GM21737 (cell line): Measurements from ENCODE around the gene NELFA.

Experiments
- ATAC-seq: cut with Tn5 transposase; IDR thresholded peaks from one replicate; pipeline ENCODE4 v1.9.1; 2021; ENCODE audit warnings: mild to moderate bottlenecking, moderate library complexity; ENCODE audit not compliant: unreplicated experiment

Gene NELFA

DNA sequence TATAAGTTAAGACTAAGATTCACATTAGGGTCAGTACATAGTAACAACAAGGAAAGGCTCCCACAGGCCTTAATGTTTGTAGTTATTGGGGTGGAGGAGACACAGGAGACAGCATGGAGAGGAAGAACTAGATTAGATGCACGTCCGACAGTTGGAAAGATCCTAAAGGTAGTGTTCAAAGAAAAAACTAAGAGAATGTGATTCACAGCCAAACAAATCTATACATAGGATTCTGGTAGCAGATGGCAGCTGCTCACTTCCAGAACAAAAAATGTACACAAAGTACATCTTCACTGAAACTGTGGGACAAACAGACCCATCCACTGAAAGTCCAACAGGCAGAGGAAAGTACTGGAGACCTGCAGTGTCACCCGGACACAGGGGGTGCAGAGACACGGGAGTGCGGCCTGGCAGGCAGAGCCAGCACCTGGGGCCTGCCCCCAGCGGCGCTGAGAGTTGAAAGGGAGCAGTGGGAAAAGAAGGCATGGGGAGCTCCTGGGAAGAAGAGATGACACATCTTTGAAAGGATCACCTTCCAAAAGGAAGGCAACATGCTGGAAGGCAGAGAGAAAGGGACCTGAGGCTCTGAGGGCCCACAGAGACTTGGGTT lies 40.0 kb downstream of the NELFA start:
- ATAC-seq: no peak

DNA sequence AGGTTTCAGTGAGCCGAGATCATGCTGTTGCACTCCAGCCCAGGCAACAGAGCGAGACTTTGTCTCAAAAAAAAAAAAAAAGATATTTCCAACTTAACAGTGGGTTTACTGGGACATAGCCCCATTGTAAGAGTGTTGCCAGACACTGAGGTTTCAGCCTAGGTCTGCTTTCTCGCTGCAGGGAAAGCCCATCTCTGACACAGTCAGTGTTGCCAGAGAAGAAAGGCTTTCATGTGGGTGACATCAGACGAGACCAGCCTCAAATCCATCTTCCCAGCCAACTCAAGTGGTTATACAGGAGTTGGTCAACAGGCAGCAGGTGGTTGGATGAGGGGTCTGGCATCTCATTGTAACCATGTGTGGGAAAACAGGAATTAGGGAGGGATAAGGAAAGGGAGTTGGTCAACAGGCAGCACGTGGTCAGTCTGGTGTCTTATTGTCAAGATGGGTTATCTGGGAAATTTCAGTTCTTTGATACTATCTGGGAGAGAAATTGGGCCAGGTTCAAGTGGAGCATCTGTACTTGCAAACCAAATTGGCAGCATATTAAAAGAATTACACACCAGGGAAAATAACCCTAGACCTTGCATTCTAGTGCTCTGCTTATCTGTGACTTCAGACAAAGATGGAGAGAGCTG lies 41.1 kb downstream of the NELFA start:
- no peak for ATAC-seq

DNA sequence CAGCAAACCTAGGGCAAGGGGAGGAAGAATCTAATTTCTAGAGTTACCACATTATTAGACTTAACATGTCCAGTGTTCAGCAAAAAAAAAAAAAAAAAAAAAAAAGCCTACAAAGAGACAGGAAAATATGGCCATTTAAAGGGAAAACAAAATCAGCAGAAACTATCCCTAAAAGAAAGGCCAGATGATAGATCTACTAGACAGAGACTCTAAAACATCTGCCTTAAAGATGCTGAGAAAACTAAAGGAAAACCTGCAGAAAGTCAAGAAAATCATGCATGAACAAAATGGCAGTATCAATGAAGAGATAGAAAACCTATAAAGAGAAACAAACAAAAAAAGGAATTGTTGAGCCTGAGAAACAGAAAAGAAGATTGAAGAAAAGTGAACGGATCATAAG lies 43.8 kb downstream of the NELFA start:
- ATAC-seq: no peak

DNA sequence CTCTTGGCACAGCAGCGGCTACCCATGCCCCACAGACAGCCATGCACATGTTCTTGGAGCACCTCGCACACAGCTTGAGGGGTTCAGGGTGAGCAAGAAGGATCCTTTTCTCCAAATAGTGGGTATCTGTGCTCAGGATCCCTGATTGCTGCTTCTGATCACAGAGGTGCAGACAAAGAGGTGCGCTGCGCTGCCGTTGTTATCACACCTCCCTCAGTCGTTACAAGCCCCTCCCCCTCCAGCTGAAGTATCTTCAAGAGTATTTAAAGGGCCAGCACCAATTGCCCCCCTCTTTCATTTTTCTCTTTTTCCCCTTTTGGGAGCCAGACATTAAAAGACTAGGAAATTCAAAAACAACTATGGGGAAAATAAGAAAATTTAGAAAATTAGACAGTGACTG lies 44.3 kb downstream of the NELFA start:
- no peak for ATAC-seq

DNA sequence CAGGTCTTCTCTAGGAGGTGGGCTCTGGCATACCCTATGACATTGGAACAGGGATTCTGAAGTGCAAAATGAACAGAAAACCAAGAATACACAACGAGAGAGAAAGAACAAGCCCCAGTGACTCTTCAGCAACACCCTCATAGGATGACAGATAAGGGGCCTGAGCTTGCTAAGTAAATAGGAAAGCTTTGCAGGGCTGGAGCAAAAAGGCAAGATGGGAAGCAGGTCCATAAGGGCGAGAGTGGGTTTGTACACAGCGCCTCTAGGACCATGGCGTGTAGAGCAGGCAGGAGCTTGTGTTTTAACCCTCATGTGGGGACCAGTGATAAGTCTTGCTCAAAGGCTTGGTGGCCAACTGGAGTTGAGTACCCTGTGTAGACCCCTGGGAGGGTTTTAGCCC lies 45.8 kb downstream of the NELFA start:
- ATAC-seq: no peak

DNA sequence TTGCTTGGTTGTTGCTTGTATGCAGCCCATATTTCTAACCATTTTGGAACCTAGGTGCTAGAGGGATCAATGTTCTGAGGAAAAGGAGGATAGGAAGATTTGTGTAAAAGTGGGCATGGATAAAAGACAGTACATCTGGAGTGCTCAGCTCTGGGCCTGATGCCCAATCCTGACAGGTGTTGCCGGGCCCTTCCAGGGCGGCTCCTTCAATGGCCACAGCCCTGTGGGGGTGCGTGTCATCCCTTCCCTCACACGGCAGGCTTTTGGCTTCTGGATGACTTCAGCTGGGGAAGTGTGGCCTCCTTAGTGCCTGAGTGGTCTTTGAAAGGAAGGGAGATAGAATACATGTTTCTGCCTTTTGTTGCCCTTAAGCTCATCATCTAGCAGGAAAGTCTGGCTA lies 47.2 kb downstream of the NELFA start:
- ATAC-seq: no peak

DNA sequence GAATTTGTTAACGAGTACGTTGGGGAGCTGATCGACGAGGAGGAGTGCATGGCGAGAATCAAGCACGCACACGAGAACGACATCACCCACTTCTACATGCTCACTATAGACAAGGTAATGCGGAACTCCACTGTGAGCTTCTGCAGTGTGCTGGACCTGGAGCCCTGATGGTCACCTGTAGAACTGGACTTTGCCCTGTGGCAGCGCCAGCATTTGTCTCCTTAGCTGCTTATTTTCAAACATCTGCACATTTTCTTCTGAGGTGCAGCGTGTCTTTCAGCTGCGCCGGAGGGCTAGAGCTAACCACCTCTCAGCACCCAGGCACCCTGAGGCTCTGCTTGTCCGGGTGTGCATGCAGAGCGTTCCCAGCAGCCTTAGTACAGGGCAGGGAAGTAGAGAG lies 47.7 kb downstream of the NELFA start:
- no peak for ATAC-seq

DNA sequence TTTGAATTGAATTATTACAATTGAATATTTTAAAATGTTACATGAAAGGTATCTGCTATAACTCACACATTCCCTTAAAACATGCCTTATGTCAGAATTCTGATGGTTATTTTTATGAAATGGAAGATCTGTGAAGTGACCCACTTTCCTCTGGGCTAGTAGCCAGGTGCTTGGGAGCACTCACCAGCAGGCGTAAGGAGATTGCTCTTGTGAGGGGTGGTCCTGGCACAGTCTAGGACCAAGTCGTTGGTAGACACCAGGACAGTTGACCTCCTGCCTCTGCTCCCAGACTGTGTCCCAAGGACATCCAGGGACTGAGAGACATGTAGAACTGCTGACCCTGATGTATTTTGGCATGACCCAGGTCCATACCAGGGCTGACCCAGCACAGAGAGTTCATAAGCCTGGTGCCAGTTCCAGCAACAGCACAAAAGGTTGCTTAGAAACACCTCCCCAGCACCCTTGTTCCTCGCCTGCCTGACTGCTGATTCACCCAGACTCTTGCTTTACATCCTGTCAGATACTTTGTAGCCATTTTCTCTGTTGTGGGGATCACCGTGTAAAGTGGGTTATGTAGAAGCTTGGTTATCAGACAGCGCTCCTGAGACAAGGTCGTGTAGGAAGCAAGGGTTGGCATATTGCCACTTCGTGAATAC lies 48.5 kb downstream of the NELFA start:
- no peak for ATAC-seq

DNA sequence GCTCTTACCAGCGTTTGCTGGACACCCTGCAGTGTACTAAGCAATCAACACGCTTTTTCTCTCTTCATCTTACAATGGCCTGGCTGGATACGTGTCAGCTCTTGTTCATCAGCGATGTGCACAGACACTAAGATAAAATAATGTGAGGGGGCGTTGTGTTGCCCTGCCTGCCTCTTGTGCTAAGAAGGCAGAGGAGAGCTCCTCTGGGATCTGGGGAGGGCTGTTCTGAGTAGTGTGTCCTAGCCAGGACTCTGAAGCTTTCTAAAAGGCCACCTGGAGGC lies 49.7 kb downstream of the NELFA start:
- no peak for ATAC-seq

DNA sequence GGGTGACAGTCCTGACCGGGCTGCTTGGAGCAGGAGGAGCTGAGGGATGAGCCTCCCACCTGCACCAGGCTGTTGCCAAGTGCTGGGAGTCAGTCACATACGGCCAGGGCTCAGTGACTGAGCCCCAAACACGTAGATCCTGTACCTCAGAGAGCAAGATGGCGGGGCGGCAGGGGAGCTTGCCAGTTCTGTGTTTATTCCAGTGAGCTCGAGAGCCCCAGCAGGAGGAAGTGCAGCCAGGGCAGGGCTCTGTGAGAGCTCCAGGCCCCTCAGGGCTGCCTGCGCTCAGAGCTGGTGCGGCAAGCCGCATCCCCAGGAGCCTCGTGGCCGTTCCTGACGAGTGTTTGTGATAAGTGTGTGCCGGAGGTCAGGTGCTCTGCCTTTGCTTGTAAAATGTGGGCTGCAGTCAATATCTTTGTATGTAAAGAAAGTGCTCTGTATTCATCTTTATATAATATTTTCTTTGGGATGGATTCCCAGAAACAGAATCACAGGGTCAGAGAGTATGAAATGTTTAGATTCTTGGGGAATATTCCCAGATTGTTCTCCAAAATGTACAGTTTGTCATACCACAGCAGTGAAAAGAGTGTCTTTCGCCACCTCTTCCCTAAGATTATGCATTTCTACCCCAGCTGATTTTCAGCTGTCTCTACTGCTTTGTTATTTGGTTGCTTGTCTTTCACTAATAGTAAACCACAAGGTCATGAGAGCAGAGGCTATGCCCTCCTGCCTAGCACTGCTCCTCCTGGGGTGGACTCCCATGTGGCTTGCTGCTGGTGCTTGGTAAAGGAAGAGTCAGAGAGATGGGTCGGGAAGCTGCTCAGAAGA lies 50.3 kb downstream of the NELFA start:
- ATAC-seq: no peak

DNA sequence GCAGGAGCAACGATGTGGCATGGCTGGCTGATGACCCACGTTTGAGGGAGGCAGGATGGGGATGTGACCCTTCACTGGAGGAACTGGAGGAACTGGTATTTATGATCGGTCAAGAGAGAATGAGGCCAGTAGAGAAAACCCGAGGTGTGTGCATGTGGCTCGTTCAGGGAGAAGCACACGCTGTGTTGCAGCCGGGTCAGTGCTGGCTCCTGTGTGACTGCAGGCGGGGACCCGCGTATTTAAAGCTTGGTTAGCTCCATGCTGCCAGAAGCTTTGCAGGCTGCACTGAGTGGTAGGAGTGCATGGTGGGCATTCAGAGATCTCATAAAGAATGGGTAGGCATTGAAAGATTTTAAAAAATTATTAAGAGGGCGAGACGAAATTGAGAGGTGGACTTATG lies 52.1 kb downstream of the NELFA start:
- no peak for ATAC-seq

DNA sequence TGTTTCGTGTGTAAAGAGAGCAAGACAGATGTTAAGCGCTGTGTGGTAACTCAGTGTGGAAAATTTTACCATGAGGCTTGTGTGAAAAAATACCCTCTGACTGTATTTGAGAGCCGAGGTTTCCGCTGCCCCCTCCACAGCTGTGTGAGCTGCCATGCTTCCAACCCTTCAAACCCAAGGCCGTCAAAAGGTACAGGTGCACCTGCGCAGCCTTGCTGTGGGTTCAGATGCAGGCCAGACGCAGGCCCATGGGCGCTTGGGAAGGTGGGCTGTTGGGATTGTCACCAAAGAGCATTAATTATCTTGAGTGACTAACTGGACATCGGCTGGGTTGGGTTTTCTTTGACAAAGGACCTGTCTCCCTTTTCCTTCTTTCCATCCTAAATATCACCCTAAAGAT lies 55.4 kb downstream of the NELFA start:
- ATAC-seq: no peak

DNA sequence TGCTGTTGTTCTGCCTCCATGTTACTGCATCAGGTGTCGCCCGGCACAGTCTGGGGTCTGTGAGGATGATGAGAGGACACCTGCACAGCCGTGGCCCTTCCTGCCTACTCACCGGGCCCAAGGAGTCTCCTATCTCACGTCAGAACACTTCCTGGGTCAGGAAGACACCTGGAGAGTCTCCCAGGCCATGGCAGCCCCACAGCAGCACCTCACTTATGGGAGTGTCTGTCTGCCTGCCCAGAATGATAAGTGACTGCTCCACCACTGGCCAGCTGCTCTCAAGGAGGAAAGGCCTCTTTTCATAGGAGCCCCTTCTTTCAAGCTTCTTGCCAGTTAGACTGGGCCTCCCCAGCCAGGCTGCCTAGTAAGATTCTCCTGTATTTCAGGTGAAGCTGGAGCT lies 56.1 kb downstream of the NELFA start:
- ATAC-seq: no peak

DNA sequence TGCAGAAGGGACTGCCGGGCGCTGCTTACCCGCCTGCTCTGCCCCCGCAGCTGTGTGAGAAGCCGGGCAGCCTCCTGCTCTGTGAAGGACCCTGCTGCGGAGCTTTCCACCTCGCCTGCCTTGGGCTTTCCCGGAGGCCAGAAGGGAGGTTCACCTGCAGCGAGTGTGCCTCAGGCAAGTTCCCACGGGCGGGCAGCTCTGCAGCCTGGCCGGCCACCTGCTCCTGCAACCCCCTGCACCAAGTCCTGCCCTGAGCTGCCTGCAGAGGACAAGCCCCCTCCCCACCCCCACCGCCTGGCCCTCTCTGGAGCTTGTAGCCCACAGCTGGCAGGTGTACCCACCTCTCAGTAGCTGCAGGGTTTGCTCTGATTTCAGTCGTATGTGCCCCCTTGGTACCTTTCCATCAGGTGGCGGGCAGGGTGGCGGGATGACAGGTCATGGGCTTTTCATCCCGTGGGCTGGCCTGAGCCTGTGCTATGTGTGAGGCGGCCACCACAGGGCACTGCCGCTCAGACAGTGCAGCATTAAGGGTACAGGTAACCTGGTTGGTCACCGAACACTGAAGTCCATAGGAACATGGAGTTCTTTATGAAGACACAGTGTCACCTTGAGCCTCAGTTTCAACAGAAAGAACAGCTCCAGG lies 56.6 kb downstream of the NELFA start:
- no peak for ATAC-seq

DNA sequence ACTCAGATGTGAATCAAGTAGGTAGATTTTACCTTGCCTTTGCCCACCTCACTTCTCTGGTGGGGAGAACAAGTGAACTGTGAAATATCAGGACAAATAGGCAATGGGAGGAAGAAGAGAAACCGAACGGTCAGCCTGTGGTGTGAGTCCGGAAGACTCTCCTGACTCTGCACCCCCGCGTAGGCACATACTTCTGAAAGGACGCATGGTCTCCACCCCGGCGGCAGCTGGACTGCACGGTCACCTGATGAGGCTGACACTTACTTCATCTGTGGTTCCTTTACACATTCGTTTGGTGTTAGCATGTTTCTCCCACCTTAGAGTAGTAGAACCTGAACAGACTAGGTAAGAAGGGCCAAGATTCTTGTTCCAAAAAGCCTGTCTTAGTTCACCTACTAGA lies 58.4 kb downstream of the NELFA start:
- ATAC-seq: no peak

DNA sequence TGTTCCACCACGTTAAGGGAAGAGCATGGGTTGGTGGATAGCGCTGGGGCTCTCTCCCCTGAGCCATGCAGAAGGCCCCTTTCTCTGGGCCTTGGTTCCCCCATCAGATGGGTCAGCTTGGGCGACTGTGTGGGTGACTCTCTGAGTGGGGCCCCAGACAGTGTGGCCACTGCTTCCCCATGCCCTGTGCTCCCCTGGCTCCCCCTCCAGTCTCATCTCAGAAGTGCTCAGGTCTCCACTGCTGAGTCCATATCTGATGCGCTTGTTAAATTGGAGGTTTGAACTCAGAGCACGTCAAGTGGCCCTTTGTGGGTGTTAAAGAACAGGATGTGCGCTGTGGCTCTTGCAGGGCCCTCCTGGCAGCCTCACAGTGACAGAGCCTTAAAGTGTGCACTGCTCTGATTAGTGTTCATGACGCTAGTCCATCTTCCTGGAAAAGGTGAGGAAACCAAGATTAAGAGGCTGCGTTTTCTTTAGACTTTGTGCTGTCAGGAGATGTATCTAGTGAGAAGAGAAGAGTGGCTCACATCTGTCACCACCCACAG lies 59.8 kb downstream of the NELFA start:
- no peak for ATAC-seq

DNA sequence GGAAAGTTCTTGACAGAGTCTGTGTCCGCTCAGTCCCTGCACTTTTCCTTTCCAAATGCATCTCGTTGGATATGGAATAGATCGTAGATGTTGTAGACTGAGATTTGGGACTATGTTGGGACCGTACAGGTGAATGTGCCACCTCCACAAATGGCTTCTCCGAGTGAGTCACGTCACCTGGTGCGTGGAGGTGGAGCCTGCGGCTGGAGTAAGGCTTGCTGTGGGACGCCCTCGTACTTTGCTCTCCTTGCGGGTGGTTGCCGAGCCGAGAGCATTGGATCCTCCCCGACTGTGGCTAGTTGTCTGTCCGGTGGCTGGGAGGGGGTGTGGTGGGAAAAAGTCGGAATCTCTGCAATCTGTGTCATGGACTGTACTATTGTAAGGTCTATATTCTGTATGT lies 60.5 kb downstream of the NELFA start:
- ATAC-seq: no peak

DNA sequence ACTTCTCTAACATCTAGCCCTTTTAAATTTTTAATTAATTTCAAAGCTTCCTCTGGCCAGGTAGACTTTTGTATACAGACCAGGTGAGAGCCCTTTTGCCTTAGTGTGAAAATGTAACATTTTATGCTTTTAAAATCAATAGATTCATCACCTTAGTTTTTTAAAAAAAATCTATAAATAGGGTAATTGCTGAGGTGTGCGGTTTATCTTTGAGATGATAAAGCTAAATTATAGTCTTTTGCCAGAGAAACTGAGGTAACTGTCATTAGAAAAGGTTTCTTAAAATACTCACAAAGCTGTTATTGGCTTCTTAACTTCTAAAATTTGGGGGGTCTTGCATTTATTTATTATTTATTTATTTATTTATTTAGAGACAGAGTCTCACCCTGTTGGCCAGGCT lies 62.9 kb downstream of the NELFA start:
- no peak for ATAC-seq

DNA sequence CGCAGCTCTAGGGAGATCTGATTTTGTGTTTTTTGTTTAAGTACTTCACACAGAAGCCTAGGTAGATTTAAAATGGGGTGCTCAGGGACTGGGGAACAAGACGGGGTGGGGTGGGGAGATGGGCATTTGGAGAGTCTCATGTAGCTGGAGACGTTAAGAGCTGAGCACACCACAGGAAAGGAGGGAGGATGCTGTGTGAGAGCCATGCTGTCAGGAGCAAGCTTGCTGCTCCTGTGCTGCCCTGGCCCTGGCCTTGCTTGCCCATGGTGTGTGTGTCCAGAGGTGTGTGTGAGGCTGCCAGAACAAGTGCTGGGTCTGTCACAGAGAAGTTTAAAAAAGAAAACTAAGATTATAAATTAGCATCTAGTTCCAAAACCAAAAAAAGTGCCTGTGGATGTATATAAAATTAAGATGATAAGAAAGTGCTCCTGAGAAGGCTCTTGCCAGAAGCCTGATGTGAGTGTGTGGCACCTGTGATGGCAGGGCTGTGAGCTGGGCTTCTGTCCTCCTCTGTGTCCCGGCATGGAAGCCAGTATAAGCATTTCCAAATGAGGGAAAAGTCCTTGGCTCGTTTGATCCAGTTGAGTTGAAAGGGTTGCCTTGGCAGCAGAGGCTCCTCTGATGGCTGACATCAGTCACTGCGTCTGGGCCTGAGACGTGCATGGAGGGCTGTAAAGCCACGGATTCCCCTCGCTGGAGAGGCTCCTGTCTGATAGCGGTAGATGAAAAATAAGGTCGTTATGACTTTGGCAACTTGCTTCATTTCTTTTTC lies 63.5 kb downstream of the NELFA start:
- ATAC-seq: no peak

DNA sequence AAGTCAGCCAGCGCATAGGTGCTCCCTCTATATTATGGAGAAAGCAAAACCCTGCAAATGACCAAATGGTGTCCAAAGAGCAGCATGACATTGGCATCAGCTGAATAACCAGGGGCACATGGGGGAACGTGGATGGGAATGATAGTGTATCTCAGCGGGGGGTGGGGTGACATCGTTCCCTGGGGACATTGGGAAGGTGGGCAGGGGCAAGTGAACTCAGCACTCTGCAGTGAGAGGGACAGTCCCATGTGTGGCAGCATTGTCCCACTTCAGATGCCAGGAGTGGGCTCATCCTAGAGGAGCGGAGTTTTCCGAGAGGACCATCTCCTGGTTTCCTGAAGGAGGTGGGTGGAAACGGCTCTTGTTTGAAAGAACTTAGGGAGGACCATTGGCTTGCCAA lies 64.8 kb downstream of the NELFA start:
- ATAC-seq: no peak

DNA sequence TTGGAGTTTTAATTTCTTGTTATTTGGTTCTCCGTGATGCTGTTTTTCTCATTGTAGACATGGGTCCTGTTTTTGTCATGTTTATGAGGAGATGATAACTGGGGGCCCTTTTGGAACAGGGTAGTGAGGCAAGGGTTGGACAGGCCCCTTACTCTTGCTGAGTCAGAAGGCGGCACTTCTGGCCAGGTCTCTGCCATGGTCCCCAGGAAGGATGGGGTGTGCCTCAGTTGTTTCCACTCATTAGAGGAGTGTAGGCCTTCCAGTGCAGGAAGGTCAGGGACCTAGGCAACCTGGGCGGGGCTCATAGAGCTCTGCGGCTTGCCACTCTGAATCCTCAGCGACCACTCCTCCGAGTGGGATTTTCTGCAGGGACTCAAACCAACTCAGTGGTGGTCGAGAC lies 68.2 kb downstream of the NELFA start:
- ATAC-seq: no peak
